GM19438 (cell line): ENCODE results near the gene MAP2K3.
"Not testable (repeated sequence)": the region's sequence is repeated elsewhere in the genome, so short reads cannot be mapped to it uniquely, and the experiment has no call there.

Experiments used
- ATAC-seq: cut with Tn5 transposase; IDR thresholded peaks from one replicate; pipeline ENCODE4 v1.9.1; 2021; ENCODE audit warnings: low read depth; ENCODE audit not compliant: unreplicated experiment

MAP2K3 gene

GRCh38 chr17:21295036-21295952 is 10.8 kb downstream of the MAP2K3 start:
- ATAC-seq, result no peak

GRCh38 chr17:21296097-21297025 is 11.8 kb downstream of the MAP2K3 start:
- no peak for ATAC-seq

GRCh38 chr17:21297026-21297520 is 12.6 kb downstream of the MAP2K3 start:
- no peak for ATAC-seq

- ATAC-seq, result no peak
These were observed 13.1 kb downstream of the MAP2K3 start for GRCh38 chr17:21297597-21297996.

- no peak for ATAC-seq
These were observed 13.8 kb downstream of the MAP2K3 start for GRCh38 chr17:21298056-21298982.

- ATAC-seq, result no peak
These were observed 14.5 kb downstream of the MAP2K3 start for GRCh38 chr17:21298983-21299519.

- ATAC-seq, result no peak
These were observed 15.6 kb downstream of the MAP2K3 start for GRCh38 chr17:21299981-21300600.

- no peak for ATAC-seq
These were observed 16.4 kb downstream of the MAP2K3 start for GRCh38 chr17:21300601-21301571.

GRCh38 chr17:21301593-21302550 is 17.4 kb downstream of the MAP2K3 start:
- no peak for ATAC-seq

- ATAC-seq, result no peak
These were observed 18.4 kb downstream of the MAP2K3 start for GRCh38 chr17:21302711-21303425.

- no peak for ATAC-seq
These were observed 19.0 kb downstream of the MAP2K3 start for GRCh38 chr17:21303441-21304065.

GRCh38 chr17:21304091-21304490 is 19.6 kb downstream of the MAP2K3 start:
- no peak for ATAC-seq

GRCh38 chr17:21304551-21305151 is 20.1 kb downstream of the MAP2K3 start:
- not testable (repeated sequence) for ATAC-seq

GRCh38 chr17:21305431-21306180 is 21.1 kb downstream of the MAP2K3 start:
- not testable (repeated sequence) for ATAC-seq
